Bronchial epithelial cell (primary cell): ENCODE results near the gene B4GALT6. TPM values are rescaled to one million over a fixed set of nuclear protein-coding genes. Genes with fewer than 3 reads are reported as not detected.
"Not testable (repeated sequence)": the region's sequence is repeated elsewhere in the genome, so short reads cannot be mapped to it uniquely, and the experiment has no call there.

ENCODE experiments used
- DNase-seq: peaks from one replicate; pipeline ENCODE4 v3.0.0-alpha.2; 2010; ENCODE audit warnings: low read depth
- FAIRE-seq: peaks from 2 replicates; lab custom pipeline; 2011; peaks lifted over from hg19 to GRCh38; lab: Jason Lieb, UNC
- H3K27me3 ChIP-seq: 2 replicates; pipeline ENCODE4 v1.5.1; 2011; ENCODE audit warnings: low read length; ENCODE audit not compliant: control insufficient read depth, insufficient read depth
- H3K36me3 ChIP-seq: 2 replicates; pipeline ENCODE4 v1.5.1; 2011; ENCODE audit warnings: low read length; ENCODE audit not compliant: control insufficient read depth, insufficient read depth
- H3K4me3 ChIP-seq: 2 replicates; pipeline ENCODE4 v1.5.1; 2011; ENCODE audit warnings: mild to moderate bottlenecking, low read depth, low read length, control low read depth
- total RNA-seq: library from RNA; depleted of rRNA; stranded (reverse); fragments of >200 nt; gene quantifications from 2 replicates; pipeline ENCODE4 v1.2.1, GENCODE V29; 2014
- TF ChIP-seq, protein P1 (sequence below): IDR thresholded peaks from 2 replicates; pipeline ENCODE4 v1.5.1; 2011; ENCODE audit warnings: mild to moderate bottlenecking, moderate library complexity, low read length, control low read depth, inconsistent platforms; ENCODE audit not compliant: insufficient read depth, severe bottlenecking

The B4GALT6 gene
- 1.8 and 2.4 TPM in 2 replicates for total RNA-seq

GRCh38 chr18:31684279-31685096 lies at the start of gene B4GALT6:
Gene B4GALT6 (minus strand): TSS chr18:31684581. CDS start chr18:31684426, 155 bp downstream.
- peak within 1 kb of the TSS; percentile 60 for H3K4me3 ChIP-seq
- H3K27me3 ChIP-seq = no peaks in the 10 kb centered on the region
- FAIRE-seq (no peak), DNase-seq (no peak)
- H3K36me3 ChIP-seq = no peaks in the 10 kb centered on the region
- TF ChIP-seq, protein P1, sequence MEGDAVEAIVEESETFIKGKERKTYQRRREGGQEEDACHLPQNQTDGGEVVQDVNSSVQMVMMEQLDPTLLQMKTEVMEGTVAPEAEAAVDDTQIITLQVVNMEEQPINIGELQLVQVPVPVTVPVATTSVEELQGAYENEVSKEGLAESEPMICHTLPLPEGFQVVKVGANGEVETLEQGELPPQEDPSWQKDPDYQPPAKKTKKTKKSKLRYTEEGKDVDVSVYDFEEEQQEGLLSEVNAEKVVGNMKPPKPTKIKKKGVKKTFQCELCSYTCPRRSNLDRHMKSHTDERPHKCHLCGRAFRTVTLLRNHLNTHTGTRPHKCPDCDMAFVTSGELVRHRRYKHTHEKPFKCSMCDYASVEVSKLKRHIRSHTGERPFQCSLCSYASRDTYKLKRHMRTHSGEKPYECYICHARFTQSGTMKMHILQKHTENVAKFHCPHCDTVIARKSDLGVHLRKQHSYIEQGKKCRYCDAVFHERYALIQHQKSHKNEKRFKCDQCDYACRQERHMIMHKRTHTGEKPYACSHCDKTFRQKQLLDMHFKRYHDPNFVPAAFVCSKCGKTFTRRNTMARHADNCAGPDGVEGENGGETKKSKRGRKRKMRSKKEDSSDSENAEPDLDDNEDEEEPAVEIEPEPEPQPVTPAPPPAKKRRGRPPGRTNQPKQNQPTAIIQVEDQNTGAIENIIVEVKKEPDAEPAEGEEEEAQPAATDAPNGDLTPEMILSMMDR = no peak

GRCh38 chr18:31731628-31732027 lies 47.2 kb upstream of the B4GALT6 start:
- H3K4me3 ChIP-seq = no peak overlapping the region
- DNase-seq (no peak), FAIRE-seq (no peak)

DNA sequence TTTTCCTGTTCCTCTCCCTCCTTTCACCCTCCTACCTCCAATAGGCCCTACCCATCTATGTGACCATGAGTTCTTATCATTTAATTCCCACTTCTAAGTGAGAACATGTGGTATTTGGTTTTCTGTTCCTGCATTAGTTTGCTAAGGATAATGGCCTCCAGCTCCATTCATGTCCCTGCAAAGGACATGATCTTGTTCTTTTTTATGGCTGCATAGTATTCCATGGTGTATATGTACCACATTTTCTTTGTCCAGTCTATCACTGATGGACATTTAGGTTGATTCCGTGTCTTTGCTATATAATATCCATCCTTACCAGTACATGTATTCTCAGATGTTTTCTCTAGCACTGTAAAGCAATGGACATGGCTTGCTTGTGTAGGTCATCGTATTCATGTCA lies 44.8 kb upstream of the B4GALT6 start:
- not testable (repeated sequence) for FAIRE-seq, H3K27me3 ChIP-seq

More at GRCh38 chr18:31731628-31732027, 47.2 kb upstream of the B4GALT6 start:
- no peaks in the 10 kb centered on the region for H3K27me3 ChIP-seq
- TF ChIP-seq, protein P1 = no peak
- no peaks in the 10 kb centered on the region for H3K36me3 ChIP-seq

DNA sequence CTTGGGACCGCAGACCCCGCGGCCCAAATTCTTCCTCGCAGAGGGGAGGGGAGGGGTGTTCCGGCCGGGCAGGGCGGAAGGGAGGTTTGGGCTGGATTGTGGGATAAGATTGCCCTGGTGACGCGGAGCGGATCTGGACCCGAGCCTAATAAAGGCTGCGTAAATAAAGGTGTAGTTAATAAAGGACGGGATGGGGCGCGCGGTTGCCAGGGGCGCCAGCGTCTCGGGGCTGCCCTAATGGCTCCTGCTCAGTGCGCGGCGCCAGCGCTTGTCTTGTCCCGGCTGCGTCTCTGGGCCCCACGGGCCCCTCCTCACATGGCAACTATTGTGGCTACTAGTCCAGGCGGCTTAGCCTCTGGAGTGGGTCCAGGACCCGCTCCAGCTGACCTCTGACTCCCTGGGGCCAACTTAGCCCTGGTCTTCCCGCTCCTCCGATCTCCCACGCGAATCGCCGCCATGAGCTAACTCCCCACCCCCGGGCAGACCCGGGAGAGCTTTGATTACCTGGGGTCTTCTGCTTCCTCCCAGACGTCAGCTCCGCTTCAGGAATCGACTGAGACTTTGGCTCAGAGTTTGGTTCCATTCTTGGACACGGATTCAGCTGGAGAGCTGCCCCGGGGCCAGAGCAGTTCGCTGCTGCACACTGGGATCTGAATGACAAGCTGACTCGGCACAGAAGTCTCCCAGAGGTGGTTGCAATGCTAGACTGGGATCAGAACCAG lies 39.8 kb upstream of the B4GALT6 start:
- TF ChIP-seq, protein P1 = no peak
- no peaks in the 10 kb centered on the region for H3K27me3 ChIP-seq
- H3K36me3 ChIP-seq = no peaks in the 10 kb centered on the region
- peak; percentile 50 for FAIRE-seq
- peak overlapping the region; percentile 40 for H3K4me3 ChIP-seq
- no peak for DNase-seq

More for the DNA sequence above, 44.8 kb upstream of the B4GALT6 start:
- H3K4me3 ChIP-seq, H3K36me3 ChIP-seq, DNase-seq: not testable (repeated sequence)

DNA sequence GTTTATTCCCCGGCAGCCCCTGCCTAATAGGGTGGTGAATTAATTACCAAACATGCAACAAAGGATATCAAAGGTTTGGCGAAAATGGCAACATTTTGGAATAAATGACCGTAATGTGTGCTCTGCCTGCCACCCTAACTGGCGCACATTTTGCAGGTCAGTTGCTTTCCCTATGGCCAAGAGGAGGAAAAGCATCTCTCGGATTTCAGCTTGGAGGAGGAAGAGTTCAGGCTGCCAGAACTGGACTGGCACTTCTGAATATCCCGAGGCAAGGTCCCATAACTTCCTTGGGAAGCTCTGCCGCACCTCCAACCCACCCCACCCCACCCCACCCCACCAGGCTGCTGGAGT lies 39.2 kb upstream of the B4GALT6 start:
- no peak for FAIRE-seq
- H3K4me3 ChIP-seq = peak overlapping the region; percentile 40
- DNase-seq = no peak
- H3K27me3 ChIP-seq = no peaks in the 10 kb centered on the region
- TF ChIP-seq, protein P1 = no peak
- no peaks in the 10 kb centered on the region for H3K36me3 ChIP-seq

GRCh38 chr18:31722369-31722957 lies 38.1 kb upstream of the B4GALT6 start:
- FAIRE-seq = peak; percentile 93
- Histone ChIP-seq H3K4me3 (no peak overlapping the region), H3K36me3 (no peaks in the 10 kb centered on the region), H3K27me3 (no peaks in the 10 kb centered on the region)
- TF ChIP-seq, protein P1 = peak; percentile 92
- peak; percentile 76 for DNase-seq
